ENCODE data around the gene VPS13C.

VPS13C gene

GRCh38 chr15:61822511-61822910, 237.7 kb downstream of the VPS13C start:
- H2AK5ac ChIP-seq (ENCODE audit: low read depth, low read length): no peak overlapping the region
- H3K14ac ChIP-seq (ENCODE audit: low read length): no peak overlapping the region
- no peak for DNase-seq (ENCODE audit: low spot score)
- no peak overlapping the region for H3K4me3 ChIP-seq (ENCODE audit: low read length in 2 of 2)
- WGBS, 2 donors (ENCODE audit: extremely low coverage in 2 of 2, insufficient read length in 2 of 2, insufficient replicate concordance in 1 of 2): no CpG with 5 or more reads among the region's 3 CpGs
- H3K36me3 ChIP-seq (replicated peaks in 1 of 2; ENCODE audit: control insufficient read depth in 2 of 2, insufficient read depth in 2 of 2, low read length in 2 of 2): no peaks in the 10 kb centered on the region
- H2BK15ac ChIP-seq (ENCODE audit: low read length): no peak overlapping the region
- H2BK120ac ChIP-seq (ENCODE audit: low read depth, low read length): no peak overlapping the region
- H4K91ac ChIP-seq (ENCODE audit: low read depth, low read length, poor library complexity): no peak overlapping the region
- H2BK5ac ChIP-seq (ENCODE audit: low read length): no peak overlapping the region
- H3K79me1 ChIP-seq (ENCODE audit: low read depth, low read length): no peaks in the 10 kb centered on the region
- no peak overlapping the region for H3K23ac ChIP-seq (ENCODE audit: low read depth, low read length, poor library complexity)
- H4K8ac ChIP-seq (ENCODE audit: low read depth, low read length): no peak overlapping the region
- H3K4me1 ChIP-seq (ENCODE audit: control insufficient read depth in 2 of 2, insufficient read depth in 1 of 2, low read depth in 1 of 2, low read length in 2 of 2): no peaks in the 10 kb centered on the region
- no peak overlapping the region for H3K4ac ChIP-seq (ENCODE audit: low read length)
- no peak overlapping the region for H3K4me2 ChIP-seq (ENCODE audit: insufficient read depth, low read length, poor library complexity, severe bottlenecking)
- no peaks in the 10 kb centered on the region for H3K9me3 ChIP-seq (replicated peaks in 1 of 2; ENCODE audit: control insufficient read depth in 2 of 2, insufficient read depth in 1 of 2, low read depth in 1 of 2, low read length in 2 of 2)
- no peak overlapping the region for H3K18ac ChIP-seq (ENCODE audit: low read length)
- H3K27me3 ChIP-seq (ENCODE audit: control insufficient read depth in 3 of 3, insufficient read depth in 3 of 3, low read depth in 1 of 3, low read length in 3 of 3): no peaks in the 10 kb centered on the region
- no peak overlapping the region for H2AFZ ChIP-seq (ENCODE audit: low read length)
- H3K9ac ChIP-seq (ENCODE audit: low read depth, low read length, poor library complexity): no peak overlapping the region
- H2BK12ac ChIP-seq (ENCODE audit: low read length): no peak overlapping the region
- no peak overlapping the region for H3K27ac ChIP-seq (replicated peaks; ENCODE audit: low read length)

- Histone ChIP-seq H3K4me1 (ENCODE audit: control insufficient read depth in 2 of 2, insufficient read depth in 1 of 2, low read depth in 1 of 2, low read length in 2 of 2) (no peaks in the 10 kb centered on the region), H2AFZ (ENCODE audit: low read length) (no peak overlapping the region), H2BK5ac (ENCODE audit: low read length) (no peak overlapping the region), H3K79me1 (ENCODE audit: low read depth, low read length) (no peaks in the 10 kb centered on the region), H3K4me2 (ENCODE audit: insufficient read depth, low read length, poor library complexity, severe bottlenecking) (no peak overlapping the region), H3K4me3 (ENCODE audit: low read length in 2 of 2) (no peak overlapping the region), H3K4ac (ENCODE audit: low read length) (no peak overlapping the region), H3K23ac (ENCODE audit: low read depth, low read length, poor library complexity) (no peak overlapping the region), H3K18ac (ENCODE audit: low read length) (no peak overlapping the region), H3K27ac (replicated peaks; ENCODE audit: low read length) (no peak overlapping the region), H3K9ac (ENCODE audit: low read depth, low read length, poor library complexity) (no peak overlapping the region), H3K14ac (ENCODE audit: low read length) (no peak overlapping the region), H2BK15ac (ENCODE audit: low read length) (no peak overlapping the region), H3K9me3 (replicated peaks in 1 of 2; ENCODE audit: control insufficient read depth in 2 of 2, insufficient read depth in 1 of 2, low read depth in 1 of 2, low read length in 2 of 2) (no peaks in the 10 kb centered on the region), H3K36me3 (replicated peaks in 1 of 2; ENCODE audit: control insufficient read depth in 2 of 2, insufficient read depth in 2 of 2, low read length in 2 of 2) (no peaks in the 10 kb centered on the region), H4K91ac (ENCODE audit: low read depth, low read length, poor library complexity) (no peak overlapping the region), H2AK5ac (ENCODE audit: low read depth, low read length) (no peak overlapping the region), H3K27me3 (ENCODE audit: control insufficient read depth in 3 of 3, insufficient read depth in 3 of 3, low read depth in 1 of 3, low read length in 3 of 3) (no peaks in the 10 kb centered on the region), H2BK120ac (ENCODE audit: low read depth, low read length) (no peak overlapping the region), H2BK12ac (ENCODE audit: low read length) (no peak overlapping the region), H4K8ac (ENCODE audit: low read depth, low read length) (no peak overlapping the region)
- WGBS, 2 donors (ENCODE audit: extremely low coverage in 2 of 2, insufficient read length in 2 of 2, insufficient replicate concordance in 1 of 2): no CpG with 5 or more reads among the region's 4 CpGs
- DNase-seq (ENCODE audit: low spot score): no peak
Measured at GRCh38 chr15:61820951-61821350, 239.3 kb downstream of the VPS13C start.

- no peak overlapping the region for H4K91ac ChIP-seq (ENCODE audit: low read depth, low read length, poor library complexity)
- no peaks in the 10 kb centered on the region for H3K36me3 ChIP-seq (replicated peaks in 1 of 2; ENCODE audit: control insufficient read depth in 2 of 2, insufficient read depth in 2 of 2, low read length in 2 of 2)
- H3K14ac ChIP-seq (ENCODE audit: low read length): no peak overlapping the region
- H3K79me1 ChIP-seq (ENCODE audit: low read depth, low read length): no peaks in the 10 kb centered on the region
- no peak overlapping the region for H3K4me3 ChIP-seq (ENCODE audit: low read length in 2 of 2)
- no peak overlapping the region for H2AFZ ChIP-seq (ENCODE audit: low read length)
- H2BK15ac ChIP-seq (ENCODE audit: low read length): no peak overlapping the region
- DNase-seq (ENCODE audit: low spot score): no peak
- H3K9ac ChIP-seq (ENCODE audit: low read depth, low read length, poor library complexity): no peak overlapping the region
- H3K27me3 ChIP-seq (ENCODE audit: control insufficient read depth in 3 of 3, insufficient read depth in 3 of 3, low read depth in 1 of 3, low read length in 3 of 3): no peaks in the 10 kb centered on the region
- no peak overlapping the region for H3K23ac ChIP-seq (ENCODE audit: low read depth, low read length, poor library complexity)
- H3K4me2 ChIP-seq (ENCODE audit: insufficient read depth, low read length, poor library complexity, severe bottlenecking): no peak overlapping the region
- no peak overlapping the region for H2AK5ac ChIP-seq (ENCODE audit: low read depth, low read length)
- H2BK12ac ChIP-seq (ENCODE audit: low read length): no peak overlapping the region
- no peak overlapping the region for H3K4ac ChIP-seq (ENCODE audit: low read length)
- no peak overlapping the region for H3K27ac ChIP-seq (replicated peaks; ENCODE audit: low read length)
- H2BK5ac ChIP-seq (ENCODE audit: low read length): no peak overlapping the region
- WGBS, 2 donors (ENCODE audit: extremely low coverage in 2 of 2, insufficient read length in 2 of 2, insufficient replicate concordance in 1 of 2): no CpG with 5 or more reads among the region's 9 CpGs
- no peaks in the 10 kb centered on the region for H3K4me1 ChIP-seq (ENCODE audit: control insufficient read depth in 2 of 2, insufficient read depth in 1 of 2, low read depth in 1 of 2, low read length in 2 of 2)
- no peaks in the 10 kb centered on the region for H3K9me3 ChIP-seq (replicated peaks in 1 of 2; ENCODE audit: control insufficient read depth in 2 of 2, insufficient read depth in 1 of 2, low read depth in 1 of 2, low read length in 2 of 2)
- no peak overlapping the region for H4K8ac ChIP-seq (ENCODE audit: low read depth, low read length)
- no peak overlapping the region for H3K18ac ChIP-seq (ENCODE audit: low read length)
- H2BK120ac ChIP-seq (ENCODE audit: low read depth, low read length): no peak overlapping the region
Measured at GRCh38 chr15:61820212-61820611, 240.0 kb downstream of the VPS13C start.

DNA sequence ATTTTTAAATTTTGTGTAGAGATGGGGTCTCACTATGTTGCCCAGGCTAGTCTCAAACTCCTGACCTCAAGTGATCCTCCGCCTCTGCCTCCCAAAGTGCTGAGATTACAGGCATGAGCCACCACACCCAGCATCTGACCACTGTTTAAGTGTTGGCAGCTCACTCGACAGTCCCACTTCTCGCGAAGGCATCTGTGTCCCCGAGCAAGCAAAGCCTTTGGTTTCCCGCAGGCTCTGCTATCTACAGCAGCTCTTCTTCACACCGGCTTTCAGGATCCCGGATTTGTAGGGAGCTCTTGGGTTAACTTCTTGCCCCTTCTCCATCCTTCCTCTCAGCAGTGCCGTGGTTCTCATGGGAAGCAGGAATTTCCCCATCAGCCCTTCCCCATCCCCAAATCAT, 240.9 kb downstream of the VPS13C start:
- DNase-seq (ENCODE audit: low spot score): no peak
- Histone ChIP-seq H3K9me3 (replicated peaks in 1 of 2; ENCODE audit: control insufficient read depth in 2 of 2, insufficient read depth in 1 of 2, low read depth in 1 of 2, low read length in 2 of 2) (no peaks in the 10 kb centered on the region), H3K23ac (ENCODE audit: low read depth, low read length, poor library complexity) (no peak overlapping the region), H2BK12ac (ENCODE audit: low read length) (no peak overlapping the region), H3K4me1 (ENCODE audit: control insufficient read depth in 2 of 2, insufficient read depth in 1 of 2, low read depth in 1 of 2, low read length in 2 of 2) (no peaks in the 10 kb centered on the region), H2BK5ac (ENCODE audit: low read length) (no peak overlapping the region), H3K79me1 (ENCODE audit: low read depth, low read length) (no peaks in the 10 kb centered on the region), H2AK5ac (ENCODE audit: low read depth, low read length) (no peak overlapping the region), H2AFZ (ENCODE audit: low read length) (no peak overlapping the region), H3K14ac (ENCODE audit: low read length) (no peak overlapping the region), H4K91ac (ENCODE audit: low read depth, low read length, poor library complexity) (no peak overlapping the region), H3K4me2 (ENCODE audit: insufficient read depth, low read length, poor library complexity, severe bottlenecking) (no peak overlapping the region), H4K8ac (ENCODE audit: low read depth, low read length) (no peak overlapping the region), H3K18ac (ENCODE audit: low read length) (no peak overlapping the region), H2BK120ac (ENCODE audit: low read depth, low read length) (no peak overlapping the region), H3K4me3 (ENCODE audit: low read length in 2 of 2) (no peak overlapping the region), H3K9ac (ENCODE audit: low read depth, low read length, poor library complexity) (no peak overlapping the region), H3K4ac (ENCODE audit: low read length) (no peak overlapping the region), H3K36me3 (replicated peaks in 1 of 2; ENCODE audit: control insufficient read depth in 2 of 2, insufficient read depth in 2 of 2, low read length in 2 of 2) (no peaks in the 10 kb centered on the region), H3K27ac (replicated peaks; ENCODE audit: low read length) (no peak overlapping the region), H2BK15ac (ENCODE audit: low read length) (no peak overlapping the region), H3K27me3 (ENCODE audit: control insufficient read depth in 3 of 3, insufficient read depth in 3 of 3, low read depth in 1 of 3, low read length in 3 of 3) (no peaks in the 10 kb centered on the region)
- WGBS, 2 donors (ENCODE audit: extremely low coverage in 2 of 2, insufficient read length in 2 of 2, insufficient replicate concordance in 1 of 2): no CpG with 5 or more reads among the region's 9 CpGs
